K562 (cell line): Measurements from ENCODE around the gene SMARCC1. TPM values are rescaled to one million over a fixed set of nuclear protein-coding genes. Genes with fewer than 3 reads are reported as not detected.

Experiments
- ATAC-seq: fragments of 200-7000 bp; cut with Tn5 transposase; 3 replicates; pipeline ENCODE4 v1.9.1; 2020; ENCODE audit warnings: moderate library complexity
- BruUV-seq: library from RNA; stranded (reverse); fragments of 400-500 nt; replicated peaks from 2 replicates; lab custom pipeline; 2021; lab: Mats Ljungman, UMichigan
- CTCF ChIA-PET: fragments of 300-600 bp; formaldehyde crosslinking; extraction: SDS; loops from one replicate; lab custom pipeline; 2021; ENCODE audit warnings: low intra/inter-chr PET ratio; lab: Yijun Ruan, JAX
- POLR2A ChIA-PET: fragments of 300-600, 350-650 bp; sonication (Branson Sonifier 250); formaldehyde crosslinking; extraction: SDS; loops from one replicate; lab custom pipeline; 2021; ENCODE audit warnings: antibody characterized with exemption, inconsistent platforms; lab: Yijun Ruan, JAX
- DNase-seq, 4 experiments: peaks; one replicate each; pipeline versions ENCODE4 v3.0.0 to v3.0.0-alpha.2; 2011 to 2018; ENCODE audit warnings: low spot score in 3 of 4, mixed read lengths in 3 of 4; ENCODE audit errors: extremely low read depth in 1 of 4
- FAIRE-seq: peaks from 2 replicates; lab custom pipeline; 2011; peaks lifted over from hg19 to GRCh38; lab: Jason Lieb, UNC
- H2AFZ ChIP-seq: 2 replicates; pipeline ENCODE4 v1.6.0; 2011; ENCODE audit warnings: low read depth, low read length, control low read depth, inconsistent platforms
- H3K27ac ChIP-seq: fragments of 200-600 bp; 3 replicates; pipeline ENCODE4 v1.8.0; 2011; ENCODE audit warnings: low read depth, mild to moderate bottlenecking, control low read depth, inconsistent platforms, low read length, moderate library complexity, mixed read lengths; ENCODE audit errors: extremely low read depth
- H3K27me3 ChIP-seq, 2 experiments: fragments of 300-600 bp in 1 of 2; 2 replicates in 1 of 2; 3 replicates in 1 of 2; pipeline versions ENCODE4 v1.6.0 to v1.8.0; 2011; ENCODE audit warnings: inconsistent platforms in 2 of 2, low read length in 2 of 2, mild to moderate bottlenecking in 1 of 2, mixed read lengths in 1 of 2, moderate library complexity in 1 of 2; ENCODE audit not compliant: control insufficient read depth in 2 of 2, insufficient read depth in 2 of 2
- H3K36me3 ChIP-seq: fragments of 300-600 bp; 3 replicates; pipeline ENCODE4 v1.8.0; 2011; ENCODE audit warnings: mild to moderate bottlenecking, low read length, inconsistent platforms; ENCODE audit not compliant: control insufficient read depth, insufficient read depth
- H3K4me1 ChIP-seq, 2 experiments: fragments of 200-600 bp in 1 of 2; replicated peaks in 1 of 2; 2 replicates in 1 of 2; 3 replicates in 1 of 2; pipeline versions ENCODE4 v1.5.1 to v1.8.0; 2011; ENCODE audit warnings: inconsistent platforms in 2 of 2, low read length in 2 of 2, mild to moderate bottlenecking in 1 of 2, mixed read lengths in 1 of 2, moderate library complexity in 1 of 2; ENCODE audit not compliant: control insufficient read depth in 2 of 2, insufficient read depth in 2 of 2
- H3K4me2 ChIP-seq: 2 replicates; pipeline ENCODE4 v1.6.1; 2011; ENCODE audit warnings: low read length, control low read depth, inconsistent platforms, mixed read lengths; ENCODE audit not compliant: insufficient read depth
- H3K4me3 ChIP-seq: fragments of 200-600 bp; sonication (generic), shearing (Covaris generic); 2 replicates; pipeline ENCODE4 v1.5.1; 2016; ENCODE audit warnings: control low read depth, inconsistent platforms
- H3K79me2 ChIP-seq: fragments of 200-600 bp; 3 replicates; pipeline ENCODE4 v1.8.0; 2011; ENCODE audit warnings: low read length, inconsistent platforms; ENCODE audit not compliant: control insufficient read depth, insufficient read depth
- H3K9ac ChIP-seq, 2 experiments: 2 replicates each; pipeline versions ENCODE4 v1.6.0 to v1.6.1; 2011; ENCODE audit warnings: low read depth in 2 of 2, low read length in 2 of 2, control low read depth in 1 of 2, inconsistent platforms in 1 of 2, mild to moderate bottlenecking in 1 of 2, mixed read lengths in 1 of 2; ENCODE audit not compliant: insufficient read depth in 1 of 2
- H3K9me1 ChIP-seq: one replicate; pipeline ENCODE4 v1.6.0; 2011; ENCODE audit warnings: inconsistent platforms, mild to moderate bottlenecking, low read length, moderate library complexity; ENCODE audit not compliant: control insufficient read depth, insufficient read depth
- H3K9me3 ChIP-seq: replicated peaks from 2 replicates; pipeline ENCODE4 v1.5.1; 2011; ENCODE audit warnings: low read depth, low read length, inconsistent platforms; ENCODE audit not compliant: control insufficient read depth, insufficient read depth
- H4K20me1 ChIP-seq: replicated peaks from 2 replicates; pipeline ENCODE4 v1.6.1; 2011; ENCODE audit warnings: low read length, inconsistent platforms, mixed read lengths; ENCODE audit not compliant: control insufficient read depth, insufficient read depth
- AFF4 ChIP-seq: sonication (generic); formaldehyde crosslinking; IDR thresholded peaks from 2 replicates; pipeline ENCODE4 v1.8.0; 2023; ENCODE audit warnings: mild to moderate bottlenecking, missing genetic modification reagents
- CAMTA2 ChIP-seq: fragments of 250-450 bp; sonication (Bioruptor Pico); conservative IDR thresholded peaks from 2 replicates; pipeline ENCODE4 v1.5.1; 2022
- MCM5 ChIP-seq: fragments of 450-650 bp; IDR thresholded peaks from 2 replicates; pipeline ENCODE4 v1.6.1; 2016; ENCODE audit warnings: low read depth
- MYC ChIP-seq, 2 experiments: fragments of 250-450 bp in 1 of 2; sonication (Bioruptor Pico) in 1 of 2; IDR thresholded peaks; 2 replicates each; pipeline versions ENCODE4 v1.5.1 to v1.6.1; 2012 to 2021; ENCODE audit warnings: low read depth in 2 of 2, borderline replicate concordance in 1 of 2, improper control_type of control experiment in 1 of 2, low read length in 1 of 2, mild to moderate bottlenecking in 1 of 2, moderate library complexity in 1 of 2
- ZBTB5 ChIP-seq: fragments of 450-650 bp; IDR thresholded peaks from 2 replicates; pipeline ENCODE4 v1.6.1; 2017; ENCODE audit warnings: antibody characterized with exemption
- ZSCAN32 ChIP-seq: fragments of 450-650 bp; formaldehyde crosslinking; IDR thresholded peaks from 2 replicates; pipeline ENCODE4 v1.4.0; 2020; ENCODE audit warnings: mild to moderate bottlenecking, moderate library complexity
- WGBS: fragments of 100-300 bp; shearing (Covaris generic); methylation state at CpG from one replicate; pipeline ENCODE4 v1.1.6; 2016; ENCODE audit warnings: low coverage, mixed read lengths; ENCODE audit not compliant: insufficient coverage; ENCODE audit errors: missing lambda C conversion rate; 5-methylcytosine and 5-hydroxymethylcytosine counted together
- in situ Hi-C: fragments of 300-500 bp; cut with MboI; formaldehyde crosslinking; loops from 4 replicates; pipeline ENCODE4 v1.15.0; 2018; ENCODE audit warnings: inconsistent platforms, mixed read lengths
- intact Hi-C: fragments of 100-400 bp; cut with micrococcal nuclease; formaldehyde crosslinking; loops from 2 replicates; pipeline ENCODE4 v1.14.2; 2022
- polyA plus RNA-seq, 8 experiments: library from polyadenylated mRNA; depleted of rRNA in 4 of 8; stranded (reverse) in 5 of 8; unstranded in 3 of 8; fragments of >200 nt; fragmentation: Nextera tagmentation in 2 of 8; fragmentation: Illumina TruSeq in 1 of 8; extraction: Ambion mirVana in 2 of 8; extraction: Trizol in 1 of 8; gene quantifications; 2 replicates each; pipeline versions ENCODE4 v1.2.1 to v1.2.3, GENCODE V29; 2011 to 2014; ENCODE audit warnings: inconsistent platforms in 1 of 8, missing spikeins in 1 of 8
- total RNA-seq, 7 experiments: library from RNA; depleted of rRNA in 6 of 7; stranded (reverse); fragments of >200 nt in 6 of 7; fragmentation: Illumina TruSeq in 2 of 7; extraction: Trizol in 2 of 7; gene quantifications; 2 replicates each; pipeline versions ENCODE4 v1.2.1 to v1.2.3, GENCODE V29; 2011 to 2021; ENCODE audit warnings: low replicate concordance in 1 of 7
- TF ChIP-seq, protein P1 (sequence below), 3 experiments: fragments of 200-800 bp in 1 of 3; sonication (Bioruptor generic) in 1 of 3; sonication (generic) in 1 of 3; formaldehyde crosslinking in 1 of 3; IDR thresholded peaks; 2 replicates each; pipeline versions ENCODE4 v1.6.1 to v1.8.0; 2016 to 2022; ENCODE audit warnings: mild to moderate bottlenecking in 2 of 3, missing compliant biosample characterization in 2 of 3, missing genetic modification characterization in 2 of 3, missing genetic modification reagents in 1 of 3

Gene SMARCC1
- total and polyA plus RNA-seq, 9 of the 15 experiments (the other 6 are each of a cell fraction or from before 2014, with no cell fraction given): 20.7 to 199 (median 66.0) TPM

- no peak for TF ChIP-seq ZBTB5
These were observed 984 bp upstream of the SMARCC1 start (continued) for GRCh38 chr3:47782446-47783308.

- WGBS: under 1% methylated on average over 38 of the region's 54 CpGs
- TSS peak; percentile 70 for BruUV-seq
- FAIRE-seq: no peak
- TF ChIP-seq MYC (IDR thresholded peaks at IDR 0.05; ENCODE audit: low read depth, low read length) (peak; percentile 95), MYC (CRISPR knock-in tag; IDR thresholded peaks at IDR 0.05; ENCODE audit: borderline replicate concordance, low read depth) (no peak), CAMTA2 (0 out of 2 replicates have a peak, but pooled peaks have one; percentile 12), MCM5 (no peak), AFF4 (CRISPR knock-in tag) (peak; percentile 35), ZSCAN32 (CRISPR knock-in tag) (0 out of 2 replicates have a peak, but pooled peaks have one; percentile 29)
- TF ChIP-seq, protein P1, sequence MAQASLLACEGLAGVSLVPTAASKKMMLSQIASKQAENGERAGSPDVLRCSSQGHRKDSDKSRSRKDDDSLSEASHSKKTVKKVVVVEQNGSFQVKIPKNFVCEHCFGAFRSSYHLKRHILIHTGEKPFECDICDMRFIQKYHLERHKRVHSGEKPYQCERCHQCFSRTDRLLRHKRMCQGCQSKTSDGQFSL (CRISPR knock-in tag; IDR thresholded peaks at IDR 0.05): no peak
- TF ChIP-seq, protein P1 (tag; IDR thresholded peaks at IDR 0.05): peak in 1 of 2 experiments; percentile 61; a peak in 1 of 4 replicates
These were observed 680 bp downstream of the SMARCC1 start for GRCh38 chr3:47780741-47781684.

More at GRCh38 chr3:47780741-47781684, 680 bp downstream of the SMARCC1 start:
- H3K27me3 ChIP-seq: no peaks in the 10 kb centered on the region
- ChIA-PET CTCF (no interaction called here), POLR2A (interaction anchor here (0.6 to 1.5 kb wide), 10 partner anchors 9 to 337 kb away, joined by 3 to 14 read pairs (median 3); no protein-coding TSS in a partner anchor)
- in situ Hi-C loops: no loop called here
- peak overlapping the region; percentile 84 for H2AFZ ChIP-seq
- peak; percentile 83 to 94 (median 90) for DNase-seq
- H3K36me3 ChIP-seq: peaks cover 29% of the 10 kb centered on the region
- peak overlapping the region; percentile 89 for H3K4me2 ChIP-seq
- intact Hi-C loops: loop anchor here (5.0 kb wide), 1 partner anchor 399 kb away; the partner anchor contains the start of gene PTPN23
- H3K9ac ChIP-seq: peak overlapping the region; percentile 94 to 99
- peak overlapping the region; percentile 69 for H3K4me3 ChIP-seq
- H3K79me2 ChIP-seq: peaks cover 66% of the 10 kb centered on the region
- H3K4me1 ChIP-seq: peaks cover 16 to 23% of the 10 kb centered on the region in 2 experiments
- H4K20me1 ChIP-seq: 0 out of 2 replicates have a peak, but pooled peaks cover 3% of the 10 kb centered on the region
- no peaks in the 10 kb centered on the region for H3K9me3 ChIP-seq
- peak; percentile 65 for ATAC-seq
- H3K27ac ChIP-seq: peak overlapping the region; percentile 98
- H3K9me1 ChIP-seq: no peaks in the 10 kb centered on the region
